Peyer's patch (tissue), 4 donors: ENCODE measurements around the gene ESPN. TPM values are rescaled to one million over a fixed set of nuclear protein-coding genes. Genes with fewer than 3 reads are reported as not detected.

Experiments
- DNase-seq, 3 donors: peaks; one replicate each; pipeline ENCODE4 v3.0.0-alpha.2; 2017 to 2019
- H3K27ac ChIP-seq, 4 donors: fragments of 200-600 bp; sonication (generic); one replicate each; pipeline ENCODE4 v1.5.1; 2016 to 2019
- H3K27me3 ChIP-seq, 2 donors: fragments of 200-600 bp; sonication (generic); one replicate each; pipeline ENCODE4 v1.5.1; 2019
- H3K36me3 ChIP-seq, 3 donors: fragments of 200-600 bp; sonication (generic); one replicate each; pipeline ENCODE4 v1.5.1; 2016 to 2019
- H3K4me1 ChIP-seq, 4 donors: fragments of 200-600 bp; sonication (generic); one replicate each; pipeline ENCODE4 v1.5.1; 2016 to 2019
- H3K4me3 ChIP-seq, 4 donors: fragments of 200-600 bp; sonication (generic); 1 replicate in 3 of 4; 2 replicates in 1 of 4; pipeline ENCODE4 v1.5.1; 2016 to 2019; ENCODE audit warnings: mild to moderate bottlenecking in 1 of 4
- H3K9me3 ChIP-seq, 4 donors: fragments of 200-600 bp; sonication (generic); one replicate each; pipeline ENCODE4 v1.5.1; 2016 to 2019; ENCODE audit warnings: mild to moderate bottlenecking in 1 of 4
- POLR2A ChIP-seq, 2 donors: fragments of 450-650 bp; IDR thresholded peaks; one replicate each; pipeline ENCODE4 v1.5.1; 2017; ENCODE audit warnings: antibody characterized with exemption in 2 of 2, mild to moderate bottlenecking in 2 of 2, moderate library complexity in 2 of 2
- total RNA-seq, 4 donors: library from RNA; depleted of rRNA; stranded (reverse); fragments of >200 nt; gene quantifications; one replicate each; pipeline ENCODE4 v1.1.0, GENCODE V29; 2016
- TF ChIP-seq, protein P1 (sequence below), 6 experiments: fragments of 450-650 bp in 4 of 6; fragments of 200-600 bp in 2 of 6; sonication (generic) in 1 of 6; IDR thresholded peaks; one replicate each; pipeline ENCODE4 v1.5.1; 2017 to 2019; ENCODE audit warnings: antibody characterized with exemption in 6 of 6, mild to moderate bottlenecking in 3 of 6, moderate library complexity in 1 of 6

ESPN gene
- total RNA-seq, 4 donors from 2014 or later, result 17.3 to 390 (median 306) TPM

DNA sequence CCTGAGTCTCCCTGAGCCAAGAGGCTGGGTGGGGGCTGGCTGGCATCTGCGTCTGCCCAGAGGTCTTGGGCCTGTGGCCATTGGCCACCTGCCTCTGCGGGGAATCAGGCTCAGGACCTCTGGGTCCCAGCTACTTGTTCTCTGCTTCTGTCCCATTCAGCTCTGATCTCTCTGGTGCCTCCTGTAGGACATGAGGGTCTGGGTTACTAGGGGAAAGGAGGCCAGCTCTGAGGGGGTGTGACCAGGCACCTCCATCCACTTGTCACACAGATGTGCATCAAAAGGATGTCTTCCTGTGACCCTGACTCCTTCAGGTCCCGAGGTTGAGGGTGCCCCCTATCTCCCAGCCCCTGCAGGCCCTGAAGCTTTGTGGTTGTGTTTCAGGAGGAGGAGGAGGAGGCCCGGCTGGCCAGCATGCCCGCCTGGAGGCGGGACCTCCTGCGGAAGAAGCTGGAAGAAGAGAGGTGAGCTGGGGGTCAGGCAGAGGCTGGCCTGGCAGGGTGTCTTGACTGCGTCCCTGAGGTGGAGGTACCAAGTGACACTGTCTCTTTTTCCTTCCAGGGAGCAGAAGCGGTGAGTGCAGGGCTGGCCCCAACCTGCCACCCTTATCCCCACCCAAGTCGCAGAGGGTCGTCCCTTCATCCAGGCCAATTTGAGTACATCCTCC lies 32.4 kb downstream of the ESPN start:
- Histone ChIP-seq H3K36me3 (peaks cover 0 to 28% (median 0%) of the 10 kb centered on the region in 3 donors), H3K4me1 (peaks cover 0 to 24% (median 9%) of the 10 kb centered on the region in 4 donors), H3K27me3 (no peaks in the 10 kb centered on the region), H3K27ac (no peak overlapping the region), H3K4me3 (no peak overlapping the region), H3K9me3 (peaks cover 0 to 4% (median 0%) of the 10 kb centered on the region in 4 donors)
- no peak for DNase-seq
- TF ChIP-seq POLR2A (IDR thresholded peaks at IDR 0.05), result no peak
- TF ChIP-seq, protein P1, sequence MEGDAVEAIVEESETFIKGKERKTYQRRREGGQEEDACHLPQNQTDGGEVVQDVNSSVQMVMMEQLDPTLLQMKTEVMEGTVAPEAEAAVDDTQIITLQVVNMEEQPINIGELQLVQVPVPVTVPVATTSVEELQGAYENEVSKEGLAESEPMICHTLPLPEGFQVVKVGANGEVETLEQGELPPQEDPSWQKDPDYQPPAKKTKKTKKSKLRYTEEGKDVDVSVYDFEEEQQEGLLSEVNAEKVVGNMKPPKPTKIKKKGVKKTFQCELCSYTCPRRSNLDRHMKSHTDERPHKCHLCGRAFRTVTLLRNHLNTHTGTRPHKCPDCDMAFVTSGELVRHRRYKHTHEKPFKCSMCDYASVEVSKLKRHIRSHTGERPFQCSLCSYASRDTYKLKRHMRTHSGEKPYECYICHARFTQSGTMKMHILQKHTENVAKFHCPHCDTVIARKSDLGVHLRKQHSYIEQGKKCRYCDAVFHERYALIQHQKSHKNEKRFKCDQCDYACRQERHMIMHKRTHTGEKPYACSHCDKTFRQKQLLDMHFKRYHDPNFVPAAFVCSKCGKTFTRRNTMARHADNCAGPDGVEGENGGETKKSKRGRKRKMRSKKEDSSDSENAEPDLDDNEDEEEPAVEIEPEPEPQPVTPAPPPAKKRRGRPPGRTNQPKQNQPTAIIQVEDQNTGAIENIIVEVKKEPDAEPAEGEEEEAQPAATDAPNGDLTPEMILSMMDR (IDR thresholded peaks at IDR 0.05), result no peak

DNA sequence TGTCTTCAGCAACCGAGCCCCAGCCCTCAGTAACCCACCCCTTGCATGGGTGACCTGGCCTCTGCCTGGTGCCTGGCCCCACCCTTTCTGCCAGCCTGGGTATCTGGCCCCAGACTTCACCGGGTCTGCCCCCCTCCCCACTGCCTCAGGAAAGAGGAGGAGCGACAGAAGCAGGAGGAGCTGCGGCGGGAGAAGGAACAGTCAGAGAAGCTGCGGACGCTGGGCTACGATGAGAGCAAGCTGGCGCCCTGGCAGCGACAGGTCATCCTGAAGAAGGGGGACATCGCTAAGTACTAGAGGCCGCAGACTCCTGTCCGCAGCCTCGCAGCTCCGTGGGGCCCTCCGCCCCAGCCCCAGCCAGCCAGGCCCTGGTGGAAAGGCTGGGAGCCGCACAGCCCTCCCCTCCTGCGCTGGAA lies 35.3 kb downstream of the ESPN start:
- Histone ChIP-seq H3K4me3 (peak overlapping the region; percentile 25 to 38 (median 36)), H3K27ac (peak overlapping the region; percentile 62 to 74 (median 69)), H3K4me1 (peaks cover 0 to 20% (median 9%) of the 10 kb centered on the region in 4 donors), H3K9me3 (peaks cover 0 to 4% (median 0%) of the 10 kb centered on the region in 4 donors), H3K36me3 (peaks cover 0 to 29% (median 0%) of the 10 kb centered on the region in 3 donors), H3K27me3 (no peaks in the 10 kb centered on the region)
- DNase-seq, result peak in 2 of 3 donors; percentile 28 to 61
- TF ChIP-seq POLR2A (IDR thresholded peaks at IDR 0.05), result no peak
- TF ChIP-seq, protein P1 (IDR thresholded peaks at IDR 0.05), result no peak

DNA sequence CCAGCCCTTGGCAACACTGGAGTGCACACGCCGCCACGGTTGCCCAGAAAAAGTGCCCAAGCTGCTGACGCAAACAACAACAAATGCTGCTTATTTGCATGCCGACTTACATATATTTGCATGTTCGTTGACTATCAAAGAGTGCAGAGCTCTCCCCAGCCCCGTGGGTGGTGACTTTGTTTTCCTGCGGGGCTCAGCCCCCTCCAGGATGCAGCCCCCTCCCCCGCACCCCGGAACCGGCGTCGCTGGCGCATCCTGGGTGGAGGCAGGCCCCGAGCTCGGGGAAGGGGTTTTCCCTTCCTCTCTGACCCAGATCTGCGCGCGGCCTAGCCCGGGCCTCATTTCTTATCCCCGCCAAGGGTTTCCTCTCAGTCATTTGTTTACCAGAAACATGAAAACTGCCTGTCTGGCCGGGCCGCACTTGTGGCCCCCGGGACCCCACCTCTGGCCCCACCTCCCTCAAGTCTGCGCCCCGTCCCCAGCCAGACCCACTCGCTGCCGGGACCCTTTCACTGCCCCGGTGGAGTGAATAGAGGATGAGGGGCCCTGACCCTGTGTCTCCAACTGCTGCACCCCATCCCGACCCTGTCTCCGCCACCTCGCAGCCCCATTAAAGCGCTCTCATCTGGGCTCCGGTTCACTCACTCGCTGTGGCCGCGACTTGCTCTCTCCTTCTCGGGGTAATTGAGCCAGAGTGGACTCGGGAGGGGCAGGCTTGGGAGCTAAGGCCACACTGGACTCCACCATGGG lies 35.9 kb downstream of the ESPN start:
- Histone ChIP-seq H3K4me3 (peak overlapping the region; percentile 25 to 38 (median 36)), H3K27me3 (no peaks in the 10 kb centered on the region), H3K9me3 (no peaks in the 10 kb centered on the region), H3K36me3 (peaks cover 0 to 28% (median 0%) of the 10 kb centered on the region in 3 donors), H3K27ac (peak overlapping the region; percentile 62 to 74 (median 69)), H3K4me1 (peaks cover 0 to 20% (median 7%) of the 10 kb centered on the region in 4 donors)
- TF ChIP-seq, protein P1 (IDR thresholded peaks at IDR 0.05), result no peak
- no peak for TF ChIP-seq POLR2A (IDR thresholded peaks at IDR 0.05)
- peak in 2 of 3 donors; percentile 55 to 77 for DNase-seq

DNA sequence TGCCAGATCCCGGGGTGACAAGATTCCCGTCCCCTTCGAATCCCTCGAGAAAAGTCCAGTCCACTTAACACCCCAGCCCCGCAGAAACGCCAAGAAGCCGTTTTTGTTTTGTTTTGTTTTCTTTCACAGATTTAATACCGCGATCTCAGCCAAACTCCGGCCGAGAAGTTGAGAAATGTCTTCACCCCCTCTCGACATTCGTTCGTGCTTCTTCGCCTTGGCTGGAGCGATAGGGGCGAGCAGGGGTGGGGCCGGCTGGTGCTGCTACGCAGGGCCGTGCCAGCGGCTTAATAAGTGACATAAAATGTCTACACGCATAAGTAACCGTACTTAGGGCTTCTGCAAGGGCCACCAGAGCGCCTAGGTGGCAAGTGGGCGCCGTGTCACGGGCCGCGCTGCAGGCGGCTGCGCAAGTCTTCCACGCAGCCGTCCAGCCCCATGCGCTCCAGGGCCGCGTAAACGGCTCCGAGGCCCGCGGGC lies 36.5 kb downstream of the ESPN start:
- Histone ChIP-seq H3K27me3 (no peaks in the 10 kb centered on the region), H3K4me3 (peak overlapping the region; percentile 25 to 38 (median 36)), H3K27ac (peak overlapping the region; percentile 62 to 74 (median 69)), H3K36me3 (peaks cover 0 to 22% (median 0%) of the 10 kb centered on the region in 3 donors), H3K9me3 (no peaks in the 10 kb centered on the region), H3K4me1 (peaks cover 0 to 24% (median 7%) of the 10 kb centered on the region in 4 donors)
- TF ChIP-seq POLR2A (IDR thresholded peaks at IDR 0.05), result no peak
- TF ChIP-seq, protein P1 (IDR thresholded peaks at IDR 0.05), result no peak
- no peak for DNase-seq

DNA sequence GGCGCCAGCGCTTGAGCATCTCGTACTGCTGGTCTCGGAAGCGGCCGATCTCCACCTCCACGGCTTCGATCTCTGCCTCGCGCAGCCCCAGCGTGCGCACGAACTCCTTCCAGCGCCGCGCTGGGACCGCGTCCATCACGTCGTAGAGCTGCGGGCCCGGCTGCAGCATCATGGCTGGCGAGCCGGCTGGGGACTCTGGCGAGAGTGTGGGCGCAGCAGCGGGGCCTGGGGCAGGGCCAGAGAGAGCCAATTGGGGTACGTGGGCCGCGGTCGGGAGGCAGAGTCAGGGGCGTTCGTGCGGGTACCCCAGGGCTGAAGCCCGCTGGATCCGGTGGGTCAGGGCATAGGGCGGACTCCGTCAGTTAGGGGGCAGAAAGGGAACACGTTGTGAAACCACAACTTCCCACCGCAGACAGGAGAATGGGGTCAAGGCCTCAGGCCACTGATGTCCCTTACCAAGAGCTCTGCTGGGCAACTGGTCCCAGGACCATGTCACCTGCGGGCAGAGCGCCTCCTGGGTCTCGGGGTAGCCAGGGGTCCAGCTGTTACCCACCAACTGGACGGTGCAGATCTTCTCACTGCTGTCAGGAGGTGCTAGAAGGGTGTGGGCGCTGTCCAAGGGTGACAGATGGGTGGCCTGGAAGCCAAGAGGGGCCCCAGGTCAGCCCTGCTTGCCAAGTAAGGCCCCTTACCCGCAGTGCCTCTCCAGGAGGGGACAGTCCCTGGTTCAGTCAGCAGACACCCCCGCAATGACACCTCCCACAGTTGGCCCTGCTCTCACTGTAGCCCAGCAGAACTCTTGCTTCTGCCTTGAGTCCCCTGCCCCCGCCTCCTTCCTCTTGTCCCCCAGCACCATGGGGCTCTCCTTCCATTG lies 37.2 kb downstream of the ESPN start:
- Histone ChIP-seq H3K4me1 (peaks cover 0 to 26% (median 7%) of the 10 kb centered on the region in 4 donors), H3K27ac (no peak overlapping the region), H3K9me3 (no peaks in the 10 kb centered on the region), H3K4me3 (peak overlapping the region in 1 of 4 donors; percentile 37), H3K36me3 (peaks cover 0 to 21% (median 0%) of the 10 kb centered on the region in 3 donors), H3K27me3 (no peaks in the 10 kb centered on the region)
- DNase-seq, result no peak
- TF ChIP-seq, protein P1 (IDR thresholded peaks at IDR 0.05), result no peak
- no peak for TF ChIP-seq POLR2A (IDR thresholded peaks at IDR 0.05)
